ENCODE data around the gene NLRP1. TPM values are rescaled to one million over a fixed set of nuclear protein-coding genes. Genes with fewer than 3 reads are reported as not detected.
A peak's percentile ranks its signal among the peaks of the same experiment; 100 is the strongest.
"Not testable (repeated sequence)": the region's sequence is repeated elsewhere in the genome, so short reads cannot be mapped to it uniquely, and the experiment has no call there.

NLRP1 gene
- total RNA-seq, 1 experiment from 2014 or later: 8.0 TPM

DNA sequence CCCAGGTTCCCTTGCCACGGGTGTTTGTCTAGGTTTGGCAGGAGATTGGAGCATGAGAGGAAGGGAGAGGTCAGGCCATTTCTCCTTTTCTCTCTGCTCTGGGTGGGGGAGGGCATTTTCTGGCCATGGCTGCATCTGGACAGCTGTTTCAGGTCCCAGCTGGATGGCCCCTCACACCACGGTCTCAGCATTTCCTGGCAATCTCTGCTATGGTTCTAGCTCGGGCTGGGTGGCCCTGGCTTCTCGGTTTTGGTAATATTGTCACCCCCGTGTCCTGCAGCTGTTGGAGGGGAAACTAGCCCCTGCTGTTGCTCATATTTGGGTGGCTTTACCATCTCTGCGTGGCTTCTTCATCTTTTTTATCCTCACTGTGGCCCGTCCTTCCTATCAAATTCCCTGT is 11.5 kb upstream of the NLRP1 start:
- DNase-seq (ENCODE audit: low read depth): no peak
- in situ Hi-C loops (cut with HindIII; ENCODE audit: low pct_unique_long_range_greater_than_20kb, low sequenced_read_pairs): no loop called here

DNA sequence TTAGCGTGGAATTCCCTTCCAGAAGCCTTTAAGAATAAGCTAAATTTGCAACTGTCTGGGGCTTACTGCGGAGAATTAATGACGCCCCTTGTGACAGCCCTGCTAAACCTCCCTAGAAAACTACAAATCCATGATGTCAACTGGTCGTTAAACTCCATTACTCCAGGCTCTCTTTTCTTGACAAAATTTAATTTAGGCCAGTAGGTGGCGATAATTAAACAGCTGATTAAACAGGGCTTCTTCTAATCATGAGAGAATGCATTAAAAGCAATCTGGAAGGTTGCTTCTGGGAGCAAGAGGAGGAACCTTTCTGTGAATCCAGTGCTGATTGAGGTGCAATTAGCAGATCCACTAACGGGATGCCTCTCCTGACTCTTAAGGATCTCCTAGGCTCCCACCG is 8.1 kb upstream of the NLRP1 start:
- in situ Hi-C loops (cut with HindIII; ENCODE audit: low pct_unique_long_range_greater_than_20kb, low sequenced_read_pairs): no loop called here
- peak; percentile 46 for DNase-seq (ENCODE audit: low read depth)

DNA sequence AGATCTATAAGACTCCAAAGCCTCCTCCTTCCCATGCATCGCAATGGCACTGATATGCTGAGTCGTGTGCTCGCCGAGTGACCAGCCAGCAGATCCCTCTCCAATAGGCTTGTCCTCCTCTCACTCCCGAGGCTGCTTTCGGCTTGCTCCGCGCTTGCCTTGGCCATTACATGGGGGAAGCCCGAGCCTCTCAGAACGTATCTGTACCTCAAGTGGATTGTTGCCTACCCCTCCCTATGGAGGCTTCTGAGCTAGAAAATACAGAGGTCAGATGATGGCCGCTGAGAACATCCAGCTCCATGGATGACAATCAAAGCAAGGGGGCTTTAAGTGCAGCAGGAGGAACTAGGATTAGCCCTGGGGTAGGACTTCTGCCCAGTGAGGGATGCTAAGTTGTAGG is 7.7 kb upstream of the NLRP1 start:
- no peak for DNase-seq (ENCODE audit: low read depth)
- in situ Hi-C loops (cut with HindIII; ENCODE audit: low pct_unique_long_range_greater_than_20kb, low sequenced_read_pairs): no loop called here

DNA sequence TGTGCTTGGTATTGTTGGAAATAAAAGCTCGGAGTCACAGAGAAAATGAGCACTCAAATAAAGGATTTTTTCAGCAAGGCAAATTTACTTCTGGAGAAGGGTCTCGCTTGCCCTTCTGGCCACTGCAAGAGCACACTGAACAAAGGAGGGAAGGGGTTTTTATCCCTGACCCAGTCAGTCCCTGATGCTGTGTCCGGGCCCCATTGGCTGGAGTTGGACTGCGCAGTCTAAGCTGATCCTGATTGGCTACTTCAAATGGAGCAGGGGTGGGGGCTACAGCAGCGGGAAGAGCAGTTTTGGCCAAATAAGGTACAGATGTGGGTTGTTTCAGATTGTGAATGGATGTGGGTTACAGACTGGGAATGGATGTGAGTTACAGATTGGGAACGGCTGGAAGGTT is 4.3 kb upstream of the NLRP1 start:
- DNase-seq (ENCODE audit: low read depth): no peak
- in situ Hi-C loops (cut with HindIII; ENCODE audit: low pct_unique_long_range_greater_than_20kb, low sequenced_read_pairs): no loop called here

DNA sequence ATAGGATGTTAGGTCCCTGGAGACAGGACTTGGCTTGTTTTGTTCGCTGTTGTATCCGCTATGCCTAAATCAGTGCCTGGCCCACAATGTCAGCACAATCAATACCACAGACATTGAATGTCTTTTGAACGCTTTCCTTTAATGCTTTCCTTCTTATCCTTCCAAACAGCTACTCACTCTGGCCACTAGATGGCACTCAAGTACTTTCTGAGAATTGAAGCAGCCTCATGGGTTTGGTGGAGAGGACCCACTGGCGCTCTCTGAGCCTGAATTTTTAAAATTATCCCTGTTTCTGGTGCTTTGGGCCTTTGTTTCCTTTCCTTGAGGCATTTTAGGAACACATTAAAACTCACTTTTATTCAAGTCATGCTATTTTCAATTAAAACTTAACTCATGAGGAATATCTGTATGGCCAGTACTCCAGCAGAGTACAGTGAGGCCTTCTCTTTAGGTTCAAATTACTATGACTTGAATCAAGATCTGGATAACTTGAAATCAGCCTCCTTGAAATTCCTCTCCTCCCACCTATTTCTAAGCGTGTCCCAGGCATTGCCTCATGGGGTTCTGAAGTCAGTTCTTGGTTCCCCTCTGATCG is 3.2 kb upstream of the NLRP1 start:
- peak; percentile 42 for DNase-seq (ENCODE audit: low read depth)
- in situ Hi-C loops (cut with HindIII; ENCODE audit: low pct_unique_long_range_greater_than_20kb, low sequenced_read_pairs): no loop called here

DNA sequence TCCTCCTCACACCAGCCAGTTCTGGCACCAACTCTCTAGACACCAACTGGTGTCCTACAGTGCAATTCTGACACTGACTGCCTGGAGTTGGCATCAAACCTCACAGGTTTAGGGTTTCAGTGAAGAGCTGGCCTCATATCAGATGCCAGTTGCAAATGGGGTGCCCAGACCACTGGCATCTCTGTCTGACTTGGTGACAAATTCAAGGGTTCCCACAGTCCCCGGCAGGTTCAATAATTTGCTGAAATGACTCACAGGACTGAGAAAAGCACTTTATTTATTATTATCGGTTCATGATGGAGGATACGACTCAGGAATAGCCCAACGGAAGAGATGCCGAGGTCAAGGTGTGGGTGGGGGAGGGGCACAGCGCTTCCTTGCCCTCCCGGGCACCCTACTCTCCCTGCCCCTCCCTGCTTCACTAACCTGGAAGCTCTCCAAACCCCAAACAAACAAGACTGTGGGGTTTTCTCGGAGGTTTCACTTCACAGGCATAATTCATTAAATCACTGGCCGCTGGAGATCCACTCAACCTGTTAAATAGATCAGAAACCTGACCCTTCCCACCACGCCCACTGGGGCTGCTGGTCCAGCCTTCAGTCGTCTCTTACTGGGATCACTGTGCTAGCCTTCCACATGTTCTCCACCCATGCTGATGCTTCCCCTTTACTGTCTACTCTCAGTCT is 1.7 kb upstream of the NLRP1 start:
- in situ Hi-C loops (cut with HindIII; ENCODE audit: low pct_unique_long_range_greater_than_20kb, low sequenced_read_pairs): no loop called here
- DNase-seq (ENCODE audit: low read depth): peak; percentile 84

DNA sequence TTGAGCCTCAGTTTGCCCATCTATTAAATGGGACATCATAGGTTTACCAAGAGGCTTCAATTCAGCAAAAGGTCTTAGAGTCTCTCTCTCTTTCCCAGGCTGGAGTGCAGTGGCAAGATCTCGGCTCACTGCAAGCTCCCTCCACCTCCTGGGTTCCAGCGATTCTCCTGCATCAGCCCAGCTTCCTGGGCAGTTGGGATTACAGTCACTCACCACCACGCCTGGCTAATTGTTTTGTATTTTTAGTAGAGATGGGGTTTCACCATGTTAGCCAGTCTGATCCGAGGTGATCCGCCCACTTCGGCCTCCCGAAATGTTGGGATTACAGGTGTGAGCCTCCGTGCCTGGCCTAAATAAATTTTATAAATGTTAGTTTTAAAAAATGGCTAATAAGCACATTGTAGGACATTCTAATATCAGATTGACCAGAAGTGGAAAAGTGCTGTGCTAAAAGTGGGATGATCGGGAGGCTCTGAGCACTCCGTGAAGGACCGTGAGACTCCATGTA is 1.0 kb upstream of the NLRP1 start:
- DNase-seq (ENCODE audit: low read depth): no peak
- in situ Hi-C loops (cut with HindIII; ENCODE audit: low pct_unique_long_range_greater_than_20kb, low sequenced_read_pairs): no loop called here

DNA sequence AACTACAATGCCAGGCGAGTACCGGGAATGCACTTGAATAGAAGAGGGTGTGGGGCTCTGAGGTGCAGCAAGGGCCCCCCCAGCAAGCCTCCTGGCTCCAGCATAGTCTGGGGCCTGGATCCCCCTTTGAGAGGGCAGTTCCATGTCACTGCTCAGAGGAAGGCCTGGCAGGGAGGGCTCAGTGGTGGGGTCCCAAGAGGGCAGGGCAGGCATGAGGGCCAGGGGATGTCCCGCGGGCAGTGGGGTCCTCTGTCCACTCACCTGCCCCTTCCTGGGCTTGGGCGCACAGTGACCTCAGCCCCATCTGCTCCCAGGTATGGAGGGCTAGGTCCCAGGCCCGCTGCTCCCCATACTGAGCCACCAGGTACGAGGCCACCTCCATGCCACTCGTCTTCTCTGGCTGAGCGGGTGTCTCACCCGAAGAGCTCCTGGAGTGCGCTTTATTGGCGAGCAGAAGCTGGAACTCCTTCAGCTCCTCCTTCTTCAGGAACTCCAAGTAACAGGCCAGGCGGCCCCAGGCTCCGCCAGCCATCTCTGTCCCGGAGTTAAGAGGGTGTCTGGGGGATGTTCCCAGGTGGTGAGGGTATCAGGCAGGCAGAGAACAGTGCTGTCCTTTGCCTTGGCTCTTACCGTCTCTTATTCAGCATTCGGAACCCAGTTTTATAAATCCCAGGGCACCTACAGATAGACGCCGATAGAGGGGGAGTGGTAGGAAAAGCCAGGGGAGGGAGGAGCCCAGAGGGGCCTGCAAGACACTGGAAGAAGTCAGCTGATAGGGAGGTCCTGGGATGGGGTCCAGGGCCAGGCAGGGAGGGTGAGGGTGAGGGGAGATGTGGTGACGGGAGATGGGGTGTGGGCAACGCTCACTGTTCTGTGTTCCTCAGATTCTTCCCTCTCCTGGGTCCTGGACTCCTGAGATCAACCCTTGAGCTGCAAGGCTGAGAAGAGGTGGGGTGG is 605 bp downstream of the NLRP1 start:
- DNase-seq (ENCODE audit: low read depth): no peak
- in situ Hi-C loops (cut with HindIII; ENCODE audit: low pct_unique_long_range_greater_than_20kb, low sequenced_read_pairs): no loop called here

DNA sequence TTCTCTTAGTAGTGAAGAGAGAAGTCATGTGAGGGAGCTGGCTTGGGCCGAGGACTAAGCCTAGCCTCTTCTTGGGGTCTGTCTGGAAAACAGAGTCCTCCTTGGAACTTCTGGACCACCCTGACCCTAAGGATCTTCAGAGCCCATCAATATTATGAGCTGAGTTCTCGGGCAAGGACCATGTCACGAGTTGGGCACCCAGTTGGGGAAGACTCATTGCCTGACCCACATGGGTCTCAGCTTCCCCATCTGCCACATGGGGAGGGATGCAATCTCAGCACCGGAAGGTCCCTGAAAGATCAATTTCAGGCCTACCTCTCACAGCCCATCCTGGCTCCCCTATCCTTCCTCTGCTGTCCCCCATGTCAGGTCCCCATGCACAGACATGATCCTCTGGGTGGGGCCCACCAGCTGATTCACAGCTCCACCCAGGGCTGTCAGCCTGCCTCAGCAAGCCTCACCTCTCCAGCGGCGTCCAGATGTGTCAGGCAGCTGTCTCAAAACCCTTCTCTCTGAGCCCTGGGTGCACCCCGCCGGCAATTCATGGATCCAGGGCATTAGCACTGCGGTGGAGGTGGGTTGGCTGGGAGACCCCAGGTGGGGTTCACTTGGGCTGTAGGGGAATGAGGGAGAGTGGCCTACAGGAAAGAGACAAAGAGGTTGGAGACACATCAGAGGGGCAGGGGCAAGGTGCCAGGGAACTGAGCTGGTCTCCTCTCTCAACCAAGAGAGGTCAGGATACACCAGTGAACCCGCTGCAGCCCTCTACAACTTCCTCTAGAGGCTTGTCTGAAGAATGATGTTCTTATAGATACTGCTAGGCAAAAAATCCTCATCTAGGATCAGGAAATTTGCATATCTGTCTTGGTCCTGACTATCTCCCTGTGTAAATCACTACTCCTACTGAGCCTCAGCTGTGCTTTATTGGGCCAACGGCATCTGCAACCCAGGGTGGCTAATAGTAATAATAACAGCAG is 1.8 kb downstream of the NLRP1 start:
- DNase-seq (ENCODE audit: low read depth): no peak
- in situ Hi-C loops (cut with HindIII; ENCODE audit: low pct_unique_long_range_greater_than_20kb, low sequenced_read_pairs): no loop called here

DNA sequence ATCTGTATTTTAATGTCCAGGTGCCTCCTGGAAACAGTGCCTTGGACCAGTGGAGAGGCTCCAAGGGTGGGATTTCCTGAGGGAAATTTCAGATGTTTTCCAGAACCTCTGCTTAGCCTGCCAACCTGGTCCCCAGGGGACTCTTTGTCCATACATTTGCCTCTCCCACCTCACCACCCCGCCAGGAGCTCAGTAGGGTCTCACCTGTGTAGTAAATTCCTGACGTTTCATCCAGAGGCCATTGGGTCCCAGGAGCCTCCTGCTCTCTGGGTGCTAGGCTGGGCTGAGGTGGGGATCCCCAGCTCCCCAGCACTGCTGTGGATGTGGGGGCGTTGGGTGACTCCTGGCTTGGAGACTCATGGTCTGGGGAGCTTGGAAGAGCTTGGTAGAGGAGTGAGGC is 2.7 kb downstream of the NLRP1 start:
- DNase-seq (ENCODE audit: low read depth): no peak
- in situ Hi-C loops (cut with HindIII; ENCODE audit: low pct_unique_long_range_greater_than_20kb, low sequenced_read_pairs): no loop called here

DNA sequence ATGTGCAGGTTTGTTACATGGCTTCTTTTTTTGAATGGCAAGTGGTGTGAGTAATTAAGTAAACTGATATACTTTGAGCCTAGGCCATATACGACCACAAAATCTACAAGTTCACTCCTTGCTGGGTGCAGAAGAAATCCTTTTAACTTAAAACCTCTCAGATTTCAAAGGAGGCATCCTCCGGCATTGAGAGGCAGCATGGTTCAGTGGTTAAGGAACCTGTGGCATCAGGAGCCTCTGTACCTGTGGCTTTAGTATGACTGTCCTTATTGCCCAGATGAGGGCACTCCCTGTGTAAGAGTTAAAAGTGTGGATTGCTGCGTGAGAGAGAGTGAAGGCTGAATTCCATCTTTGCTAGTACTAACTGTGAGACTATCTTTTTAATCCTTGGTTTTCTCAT is 3.3 kb downstream of the NLRP1 start:
- no peak for DNase-seq (ENCODE audit: low read depth)
- in situ Hi-C loops (cut with HindIII; ENCODE audit: low pct_unique_long_range_greater_than_20kb, low sequenced_read_pairs): no loop called here

DNA sequence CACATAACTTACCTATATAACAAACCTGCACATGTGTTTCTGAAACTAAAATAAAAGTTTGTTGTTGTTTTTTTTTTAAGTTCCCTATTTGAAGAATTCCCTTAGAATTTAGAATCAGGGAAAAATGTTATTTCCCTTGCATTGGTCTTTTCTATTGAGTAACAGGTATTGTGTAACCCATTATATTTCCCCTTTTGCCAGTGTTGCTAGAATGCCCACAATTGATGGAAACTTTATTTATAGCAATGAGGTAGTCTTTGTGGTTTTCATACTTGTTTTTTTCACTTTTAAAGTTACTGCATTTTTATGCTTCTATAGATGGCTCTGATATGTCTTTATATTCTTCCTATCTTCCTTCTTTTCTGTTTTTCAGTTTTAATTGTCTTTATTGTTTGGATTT is 3.9 kb downstream of the NLRP1 start:
- DNase-seq (ENCODE audit: low read depth): no peak
- in situ Hi-C loops (cut with HindIII; ENCODE audit: low pct_unique_long_range_greater_than_20kb, low sequenced_read_pairs): no loop called here

DNA sequence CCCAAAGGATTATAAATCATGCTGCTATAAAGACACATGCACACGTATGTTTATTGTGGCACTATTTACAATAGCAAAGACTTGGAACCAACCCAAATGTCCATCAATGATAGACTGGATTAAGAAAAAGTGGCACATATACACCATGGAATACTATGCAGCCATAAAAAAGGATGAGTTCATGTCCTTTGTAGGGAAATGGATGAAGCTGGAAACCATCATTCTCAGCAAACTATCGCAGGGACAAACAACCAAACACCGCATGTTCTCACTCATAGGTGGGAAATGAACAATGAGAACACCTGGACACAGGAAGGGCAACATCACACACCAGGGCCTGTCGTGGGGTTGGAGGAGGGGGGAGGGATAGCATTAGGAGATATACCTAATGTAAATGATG is 5.5 kb downstream of the NLRP1 start:
- in situ Hi-C loops (cut with HindIII; ENCODE audit: low pct_unique_long_range_greater_than_20kb, low sequenced_read_pairs); DNase-seq (ENCODE audit: low read depth): not testable (repeated sequence)

DNA sequence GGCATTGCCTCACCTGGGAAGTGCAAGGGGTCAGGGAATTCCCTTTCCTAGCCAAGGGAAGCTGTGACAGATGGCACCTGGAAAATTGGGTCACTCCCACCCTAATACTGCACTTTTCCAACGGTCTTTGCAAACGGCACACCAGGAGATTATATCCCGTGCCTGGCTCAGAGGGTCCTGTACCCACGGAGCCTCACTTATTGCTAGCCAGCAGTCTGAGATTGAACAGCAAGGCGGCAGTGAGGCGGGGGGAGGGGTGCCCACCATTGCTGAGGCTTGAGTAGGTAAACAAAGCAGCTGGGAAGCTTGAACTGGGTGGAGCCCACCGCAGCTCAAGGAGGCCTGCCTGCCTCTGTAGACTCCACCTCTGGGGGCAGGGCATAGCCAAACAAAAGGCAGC is 11.3 kb downstream of the NLRP1 start:
- DNase-seq (ENCODE audit: low read depth); in situ Hi-C loops (cut with HindIII; ENCODE audit: low pct_unique_long_range_greater_than_20kb, low sequenced_read_pairs): not testable (repeated sequence)

DNA sequence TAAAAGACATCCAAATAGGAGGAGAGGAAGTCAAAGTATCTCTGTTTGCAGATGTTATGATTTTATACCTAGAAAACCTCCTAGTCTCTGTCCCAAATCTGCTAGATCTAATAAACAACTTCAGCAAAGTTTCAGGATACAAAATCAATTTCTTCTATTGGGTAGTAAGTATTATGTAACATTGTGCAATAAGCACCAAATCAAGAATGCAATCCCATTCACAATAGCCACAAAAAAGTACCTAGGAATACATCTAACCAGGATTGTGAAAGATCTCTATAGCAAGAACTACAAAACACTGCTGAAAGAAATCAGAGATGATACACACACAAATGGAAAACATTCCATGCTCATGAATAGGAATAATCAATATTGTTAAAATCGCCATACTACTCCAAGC is 13.0 kb downstream of the NLRP1 start:
- no peak for DNase-seq (ENCODE audit: low read depth)
- in situ Hi-C loops (cut with HindIII; ENCODE audit: low pct_unique_long_range_greater_than_20kb, low sequenced_read_pairs): no loop called here

DNA sequence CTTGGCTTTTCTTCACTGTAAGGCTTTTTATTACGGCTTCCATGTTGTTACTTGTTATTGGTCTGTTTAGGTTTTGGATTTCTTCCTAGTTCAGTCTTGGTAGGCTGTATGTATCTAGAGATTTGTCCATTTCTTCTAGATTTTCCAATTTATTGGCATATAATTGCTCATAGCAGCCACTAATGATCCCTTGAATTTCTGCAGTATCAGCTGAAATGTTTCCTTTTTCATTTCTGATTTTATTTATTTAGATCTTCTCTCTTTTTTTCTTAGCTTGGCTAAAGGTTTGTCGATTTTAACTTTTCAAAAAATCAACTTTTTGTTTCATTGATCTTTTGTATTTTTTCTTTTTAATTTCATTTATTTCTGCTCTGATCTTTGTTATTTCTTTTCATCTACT is 18.5 kb downstream of the NLRP1 start:
- in situ Hi-C loops (cut with HindIII; ENCODE audit: low pct_unique_long_range_greater_than_20kb, low sequenced_read_pairs): no loop called here
- no peak for DNase-seq (ENCODE audit: low read depth)

DNA sequence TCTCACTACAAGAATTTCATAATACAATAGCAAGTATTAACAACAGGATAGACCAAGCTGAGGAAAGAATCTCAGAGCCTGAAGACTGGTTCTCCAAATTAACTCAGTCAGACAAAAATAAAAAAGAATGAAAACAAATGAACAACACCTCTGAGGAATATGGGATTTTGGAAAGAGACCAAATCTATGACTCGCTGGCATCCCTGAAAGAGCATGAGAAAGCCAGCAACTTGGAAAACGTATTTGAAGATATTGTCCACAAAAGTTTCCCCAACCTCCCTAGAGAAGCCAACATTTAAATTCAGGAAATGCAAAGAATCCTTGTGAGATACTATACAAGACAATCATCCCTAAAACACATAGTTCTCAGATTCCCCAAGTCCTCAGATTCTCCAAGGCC is 20.9 kb downstream of the NLRP1 start:
- no peak for DNase-seq (ENCODE audit: low read depth)
- in situ Hi-C loops (cut with HindIII; ENCODE audit: low pct_unique_long_range_greater_than_20kb, low sequenced_read_pairs): no loop called here

Measured in Caki2 (cell line).